ENCODE results near the gene NUP62. TPM values are rescaled to one million over a fixed set of nuclear protein-coding genes. Genes with fewer than 3 reads are reported as not detected.

NUP62 gene
- total RNA-seq, 4 donors from 2014 or later: 25.8 to 29.2 (median 27.6) TPM

GRCh38 chr19:49896863-49897621 is 32.3 kb downstream of the NUP62 start, which contains the start of gene IL4I1:
IL4I1 (minus strand) TSS chr19:49896887; CDS start chr19:49896160, 727 bp downstream.
- TF ChIP-seq, protein P1, sequence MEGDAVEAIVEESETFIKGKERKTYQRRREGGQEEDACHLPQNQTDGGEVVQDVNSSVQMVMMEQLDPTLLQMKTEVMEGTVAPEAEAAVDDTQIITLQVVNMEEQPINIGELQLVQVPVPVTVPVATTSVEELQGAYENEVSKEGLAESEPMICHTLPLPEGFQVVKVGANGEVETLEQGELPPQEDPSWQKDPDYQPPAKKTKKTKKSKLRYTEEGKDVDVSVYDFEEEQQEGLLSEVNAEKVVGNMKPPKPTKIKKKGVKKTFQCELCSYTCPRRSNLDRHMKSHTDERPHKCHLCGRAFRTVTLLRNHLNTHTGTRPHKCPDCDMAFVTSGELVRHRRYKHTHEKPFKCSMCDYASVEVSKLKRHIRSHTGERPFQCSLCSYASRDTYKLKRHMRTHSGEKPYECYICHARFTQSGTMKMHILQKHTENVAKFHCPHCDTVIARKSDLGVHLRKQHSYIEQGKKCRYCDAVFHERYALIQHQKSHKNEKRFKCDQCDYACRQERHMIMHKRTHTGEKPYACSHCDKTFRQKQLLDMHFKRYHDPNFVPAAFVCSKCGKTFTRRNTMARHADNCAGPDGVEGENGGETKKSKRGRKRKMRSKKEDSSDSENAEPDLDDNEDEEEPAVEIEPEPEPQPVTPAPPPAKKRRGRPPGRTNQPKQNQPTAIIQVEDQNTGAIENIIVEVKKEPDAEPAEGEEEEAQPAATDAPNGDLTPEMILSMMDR (IDR thresholded peaks at IDR 0.05; ENCODE audit: low read depth): no peak

- TF ChIP-seq, protein P1 (IDR thresholded peaks at IDR 0.05; ENCODE audit: low read depth): no peak
These were observed 33.6 kb downstream of the NUP62 start for GRCh38 chr19:49895566-49896297.

- TF ChIP-seq, protein P1 (IDR thresholded peaks at IDR 0.05; ENCODE audit: low read depth): no peak
These were observed 34.3 kb downstream of the NUP62 start for GRCh38 chr19:49894879-49895565.

DNA sequence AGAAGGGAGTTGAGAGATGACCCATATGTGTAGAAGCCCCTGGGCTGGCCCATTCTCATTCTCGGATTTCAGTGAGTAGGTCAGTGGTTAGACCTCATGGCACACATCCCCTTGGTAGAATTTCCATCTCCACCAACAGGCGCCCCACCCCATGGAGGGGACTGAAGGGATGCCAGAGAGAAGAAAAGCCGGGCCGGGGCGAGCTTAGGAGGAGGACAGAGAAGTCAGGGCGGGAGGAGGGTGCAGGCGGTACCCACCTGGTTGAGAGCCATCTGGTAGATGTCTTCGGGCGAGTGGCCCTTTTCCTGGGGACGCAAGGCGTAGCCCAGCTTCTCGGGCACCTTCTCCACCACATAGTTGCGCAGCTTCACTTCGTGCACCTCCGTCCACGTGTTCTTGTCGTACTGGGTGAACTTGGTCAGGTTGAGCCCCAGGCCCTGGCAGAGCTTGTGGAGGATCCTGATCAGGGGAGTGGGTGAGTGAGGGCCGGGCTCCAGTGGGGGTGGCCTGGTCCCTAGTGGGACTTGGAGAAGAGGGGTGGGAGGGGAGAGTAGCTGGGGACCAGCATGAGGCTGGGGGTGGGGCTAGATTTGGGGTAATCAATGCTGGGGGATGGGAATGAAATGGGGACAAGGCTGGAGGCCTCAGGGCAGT is 35.2 kb downstream of the NUP62 start:
- TF ChIP-seq, protein P1 (IDR thresholded peaks at IDR 0.05; ENCODE audit: low read depth): no peak

DNA sequence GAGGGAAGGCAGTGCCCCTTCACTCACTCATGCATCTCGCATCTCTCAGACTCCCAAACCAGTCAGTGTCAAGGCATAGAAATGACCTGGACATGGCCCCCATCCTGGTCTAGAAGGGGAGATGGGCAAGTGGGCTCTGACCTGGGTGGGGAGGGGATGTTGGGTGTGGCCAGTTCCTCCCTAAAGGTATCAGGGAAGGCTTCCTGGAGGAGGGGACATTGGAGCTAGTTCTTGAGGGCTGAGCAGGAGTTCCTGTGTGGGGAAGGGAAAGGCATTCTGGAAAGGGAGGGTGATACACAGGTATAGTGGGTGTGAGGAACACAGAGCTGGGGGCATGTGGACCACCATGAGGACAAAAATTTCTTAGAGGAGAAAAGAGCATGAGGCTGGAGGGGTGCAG is 36.6 kb downstream of the NUP62 start:
- TF ChIP-seq, protein P1 (IDR thresholded peaks at IDR 0.05; ENCODE audit: low read depth): no peak

DNA sequence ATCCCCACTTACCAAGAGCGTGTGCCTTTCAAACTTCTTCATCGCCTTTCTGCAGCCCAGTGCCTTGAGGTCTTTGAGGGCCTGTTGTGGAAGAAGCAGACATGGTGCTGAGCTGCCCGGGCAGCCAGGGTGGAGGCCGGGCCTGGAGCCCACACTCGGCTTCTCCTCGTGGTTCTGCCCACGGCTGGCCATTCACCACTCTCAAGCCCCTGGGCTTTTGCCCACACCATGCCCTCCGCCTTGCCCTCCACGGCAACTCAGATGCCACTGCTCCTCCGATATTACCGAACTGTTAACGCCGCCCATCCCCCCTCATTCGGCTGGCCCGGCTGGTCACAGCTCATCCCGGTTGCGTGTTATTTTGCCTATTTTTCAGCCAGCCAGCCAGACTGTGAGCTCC is 37.9 kb downstream of the NUP62 start:
- TF ChIP-seq, protein P1 (IDR thresholded peaks at IDR 0.05; ENCODE audit: low read depth): no peak

Data from subcutaneous adipose tissue (tissue), 4 donors.